GM08714 (cell line): Measurements from ENCODE around the gene RAB31.

Source experiments
- H3K4me3 ChIP-seq: fragments of 200-500 bp; sonication (Bioruptor generic); 2 replicates; pipeline ENCODE4 v1.5.1; 2014; ENCODE audit warnings: mild to moderate bottlenecking, low read length, inconsistent platforms
- ZNF274 ChIP-seq: IDR thresholded peaks from 2 replicates; pipeline ENCODE4 v1.6.1; 2012; ENCODE audit warnings: mild to moderate bottlenecking, low read depth, low read length

RAB31 gene

DNA sequence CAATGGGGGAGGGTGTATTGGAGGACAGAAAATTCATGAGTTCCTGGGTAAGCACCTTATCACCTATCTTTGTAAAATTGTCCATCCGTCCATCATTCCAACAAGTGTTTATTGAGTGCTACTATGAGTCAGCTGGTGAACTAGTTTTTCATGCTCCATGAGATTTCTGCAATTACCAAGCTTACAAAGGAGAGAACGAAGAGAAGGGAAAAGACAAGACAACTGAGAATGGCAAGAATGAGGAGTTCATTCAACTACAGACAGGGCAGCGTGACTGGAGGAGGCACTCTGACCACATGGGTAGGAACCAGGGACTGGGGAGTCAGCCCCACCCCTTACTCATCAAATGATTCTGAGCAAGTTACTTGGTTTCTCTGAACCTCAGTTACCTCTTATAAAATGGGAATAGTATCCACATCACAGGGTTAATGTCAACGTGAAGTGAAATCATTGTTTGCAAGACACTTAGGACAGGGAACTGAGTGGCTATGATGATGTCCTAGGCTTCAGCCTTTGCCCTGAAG, 159.0 kb downstream of the RAB31 start:
- no peak overlapping the region for H3K4me3 ChIP-seq
- no peak for TF ChIP-seq ZNF274

DNA sequence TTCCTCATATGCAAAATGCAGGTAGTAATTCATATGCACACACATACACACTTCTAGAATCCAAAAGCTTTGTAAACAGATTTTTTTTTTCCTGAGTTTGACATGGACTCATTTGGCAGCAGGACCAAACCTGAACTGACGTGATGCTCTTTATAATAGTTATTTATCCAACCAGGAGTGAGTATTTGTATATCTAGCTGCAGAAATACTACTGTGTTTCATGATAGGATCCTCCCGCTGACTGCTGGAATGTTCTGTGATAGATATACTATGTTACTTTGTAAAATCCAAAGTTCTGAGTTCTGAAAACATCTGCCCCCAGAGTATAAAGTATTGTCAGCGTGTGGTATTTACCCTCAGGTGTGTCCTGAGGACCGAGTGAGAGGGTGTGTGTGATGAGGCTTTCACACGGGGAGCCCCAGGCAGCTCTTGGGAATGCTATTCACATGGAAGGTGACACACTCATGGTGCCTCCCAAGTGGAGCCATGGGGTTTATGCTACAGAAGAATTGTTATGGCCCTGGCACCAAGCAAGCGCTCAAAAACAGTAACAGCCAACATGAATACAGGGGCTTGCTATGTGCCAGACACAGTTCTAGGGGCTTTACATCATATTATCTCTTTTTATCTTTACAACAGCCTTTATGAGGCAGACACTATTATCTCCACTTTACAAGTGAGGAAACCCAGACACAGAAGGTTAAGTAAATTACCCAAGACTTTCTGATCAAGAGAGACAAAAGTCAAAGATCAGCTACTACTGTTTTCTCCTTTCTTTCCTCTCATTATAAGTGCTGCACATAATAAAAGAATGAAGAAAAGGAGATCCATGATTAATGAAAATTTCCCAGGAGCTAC, 161.0 kb downstream of the RAB31 start:
- no peak for TF ChIP-seq ZNF274
- no peak overlapping the region for H3K4me3 ChIP-seq

DNA sequence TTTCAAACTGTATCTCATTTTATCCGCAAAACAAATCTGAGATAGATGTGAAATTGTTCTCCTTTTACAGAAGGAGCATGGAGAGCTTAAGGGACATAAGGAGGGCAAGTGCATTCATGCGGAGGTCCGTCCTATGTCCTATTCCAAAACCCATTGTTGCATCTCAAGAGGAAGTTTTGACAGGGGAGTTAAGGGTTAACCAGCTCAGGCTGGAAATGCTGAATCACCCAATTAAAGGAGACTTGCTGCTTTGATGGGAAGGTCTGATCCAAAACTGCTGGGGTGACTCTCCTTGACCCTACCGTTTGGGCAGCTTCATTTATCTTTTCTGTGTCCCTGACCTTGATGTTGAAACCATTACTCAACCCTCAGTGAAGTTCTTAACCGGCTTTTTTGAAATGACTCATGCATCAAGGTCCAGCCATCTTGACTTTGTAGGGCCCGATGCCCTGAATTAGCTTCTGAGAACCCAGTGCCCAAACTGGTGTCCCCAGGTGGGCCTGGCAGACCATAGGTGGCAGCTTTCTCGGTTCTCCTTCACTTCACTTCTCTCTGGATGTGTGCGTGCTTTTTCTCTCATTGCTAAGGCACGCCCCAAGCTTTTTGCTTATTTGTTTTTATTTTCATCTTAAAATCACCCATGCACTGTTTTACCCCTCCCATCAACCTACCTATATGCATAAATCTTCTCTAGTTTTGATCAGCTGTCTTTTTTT, 161.8 kb downstream of the RAB31 start:
- H3K4me3 ChIP-seq: no peak overlapping the region
- no peak for TF ChIP-seq ZNF274

DNA sequence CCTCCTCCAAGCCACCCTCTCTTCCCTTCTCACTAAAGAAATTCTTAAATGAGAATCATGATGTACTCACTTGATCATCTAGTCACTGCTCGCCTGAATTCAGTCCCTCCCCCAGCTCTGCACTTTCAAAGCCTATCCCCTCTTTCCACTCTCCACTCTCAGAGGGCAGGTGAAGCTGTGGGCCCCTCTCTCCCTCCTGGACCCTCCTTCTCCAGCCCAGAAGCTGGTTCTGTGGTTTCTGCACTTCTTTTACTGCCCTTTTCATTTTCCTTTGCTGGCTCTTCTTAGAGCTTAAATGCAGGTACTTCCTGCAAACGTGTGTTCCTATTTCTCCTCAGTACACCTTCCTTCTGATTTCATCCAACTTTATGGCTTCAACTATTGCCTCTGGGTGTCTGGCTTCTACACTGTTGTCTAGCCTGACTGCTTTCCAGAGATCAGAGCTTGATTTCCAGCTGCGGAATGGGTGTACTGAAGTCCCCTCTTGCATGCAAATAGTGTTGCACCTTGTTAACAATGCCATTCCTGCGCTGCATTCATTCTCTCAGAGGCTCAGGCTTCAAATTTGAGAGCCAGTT, 162.4 kb downstream of the RAB31 start:
- TF ChIP-seq ZNF274: no peak
- no peak overlapping the region for H3K4me3 ChIP-seq

DNA sequence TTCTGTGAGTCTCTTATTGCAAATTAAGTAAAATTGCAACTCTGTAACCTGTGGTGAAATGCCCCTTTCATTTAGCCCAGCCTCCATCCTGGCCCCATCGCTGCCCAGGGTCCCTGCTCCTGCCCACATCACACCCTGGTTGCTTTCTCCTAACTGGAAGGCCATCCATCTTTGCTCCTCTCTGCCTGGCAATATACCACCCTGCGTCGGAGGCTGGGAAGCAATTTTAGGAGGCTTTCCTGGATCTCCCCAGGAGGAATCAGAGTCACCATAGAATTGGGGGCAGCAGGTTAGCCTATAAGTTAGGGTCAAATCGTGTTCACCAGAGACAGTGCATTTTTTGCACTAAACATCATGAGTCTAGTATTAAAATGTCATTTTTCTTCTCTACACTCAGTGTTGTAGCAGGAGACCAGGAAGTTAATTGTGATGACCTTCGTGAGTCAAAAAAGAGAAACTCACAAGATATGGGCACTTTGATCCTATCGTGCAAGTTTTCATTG, 163.2 kb downstream of the RAB31 start:
- no peak overlapping the region for H3K4me3 ChIP-seq
- TF ChIP-seq ZNF274: no peak

DNA sequence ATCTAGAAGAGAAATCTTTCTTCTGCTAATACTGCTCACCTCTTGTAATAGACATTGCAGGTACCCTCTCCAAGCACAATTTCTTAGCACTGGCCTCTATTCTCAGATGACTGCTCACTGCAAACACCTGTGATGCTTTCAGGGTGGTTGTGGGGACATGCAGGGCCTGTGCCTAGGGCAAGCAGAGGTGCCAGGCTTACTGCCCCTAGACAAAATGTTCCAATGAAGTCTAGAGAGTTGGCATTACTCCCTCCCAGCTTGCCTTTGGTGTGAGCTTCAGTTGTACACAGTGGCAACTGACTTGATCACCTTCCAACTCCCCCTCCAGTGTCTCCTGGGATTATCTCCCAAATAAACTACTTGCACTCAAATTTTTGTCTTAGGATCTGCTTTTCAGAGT, 164.7 kb downstream of the RAB31 start:
- TF ChIP-seq ZNF274: no peak
- H3K4me3 ChIP-seq: no peak overlapping the region

DNA sequence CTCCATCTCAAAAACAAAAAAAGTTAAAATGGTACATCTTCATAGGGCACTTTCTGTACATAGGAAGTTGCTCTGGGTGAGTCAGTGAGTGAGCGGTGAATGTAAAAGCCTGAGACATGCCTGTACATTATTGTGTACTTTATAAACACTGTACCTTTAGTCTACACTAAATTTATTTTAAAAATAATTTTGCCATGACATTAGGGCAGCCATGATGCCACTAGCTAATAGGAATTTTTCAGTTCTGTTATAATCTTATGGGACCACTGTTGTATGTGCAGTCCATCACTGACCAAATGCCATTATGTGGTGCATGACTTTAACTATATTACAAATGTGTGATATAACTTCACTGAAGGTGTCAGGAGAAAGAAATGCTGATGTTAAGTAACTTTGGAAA, 166.6 kb downstream of the RAB31 start:
- H3K4me3 ChIP-seq: no peak overlapping the region
- TF ChIP-seq ZNF274: no peak

DNA sequence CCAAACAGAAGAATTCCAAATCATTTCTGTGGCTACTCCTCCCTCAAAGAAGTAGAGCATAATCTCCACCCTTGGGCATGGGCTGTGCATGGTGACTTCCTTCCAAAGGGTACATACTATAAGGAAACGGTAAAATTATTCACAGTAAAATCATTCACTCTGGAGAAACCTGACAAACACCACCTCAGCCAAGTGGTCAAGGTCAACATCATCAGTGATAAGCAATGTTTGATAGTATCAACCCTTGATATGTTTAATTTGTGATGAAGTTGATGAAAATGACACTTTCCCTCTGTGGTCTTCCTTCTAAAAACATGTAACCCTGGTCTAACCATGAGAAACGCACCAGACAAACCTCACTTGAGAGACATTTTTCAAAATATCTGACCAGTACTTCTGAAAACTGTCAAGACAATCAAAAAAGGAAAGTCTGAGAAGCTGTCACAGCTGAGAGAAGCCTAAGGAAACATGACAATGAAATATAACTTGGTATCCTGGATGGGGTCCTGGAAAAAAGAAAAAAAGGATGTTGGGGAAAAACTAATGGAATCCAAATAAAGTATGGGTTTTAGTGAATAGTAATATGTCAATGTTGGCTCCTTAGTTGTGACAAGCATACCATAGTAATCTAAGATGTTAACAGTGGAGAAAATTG, 168.2 kb downstream of the RAB31 start:
- H3K4me3 ChIP-seq: no peak overlapping the region

DNA sequence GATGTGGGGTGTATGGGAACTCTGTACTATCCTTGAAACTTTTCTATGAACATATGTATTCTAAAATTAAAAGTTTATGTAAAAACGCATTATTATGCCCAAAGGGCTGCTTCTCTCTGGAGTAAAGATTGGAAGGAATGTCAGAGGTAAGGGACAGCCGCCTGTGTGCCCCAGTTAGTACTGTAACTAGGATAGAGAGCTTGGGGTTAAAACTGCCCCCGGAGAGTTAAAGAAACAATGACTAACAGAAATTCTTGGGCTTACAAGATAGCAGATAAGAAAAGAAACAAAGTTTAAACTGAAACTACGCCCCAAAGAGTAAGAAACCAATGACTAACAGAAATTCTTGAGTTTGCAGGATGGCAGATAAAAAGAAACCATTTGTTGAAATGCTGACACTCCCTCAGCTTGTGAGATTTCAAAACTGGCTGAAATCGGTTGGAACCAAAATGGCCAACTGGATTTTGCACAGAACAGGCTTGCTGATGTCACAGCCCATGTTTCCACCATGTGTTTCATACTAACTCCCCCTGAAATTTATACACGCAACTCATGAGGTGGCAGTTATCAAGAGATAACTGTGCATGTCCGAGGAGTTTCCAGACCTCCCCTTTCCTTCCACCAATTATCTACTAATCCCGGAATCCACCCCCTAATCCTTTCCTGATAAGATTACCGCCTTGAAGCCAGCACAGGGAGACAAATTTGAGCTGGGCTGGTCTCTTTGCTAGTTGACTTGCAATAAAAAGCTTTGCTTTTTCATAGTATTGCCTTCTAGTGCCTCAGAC, 169.0 kb downstream of the RAB31 start:
- no peak overlapping the region for H3K4me3 ChIP-seq
- TF ChIP-seq ZNF274: no peak

More for the DNA sequence above, 168.2 kb downstream of the RAB31 start:
- no peak for TF ChIP-seq ZNF274

DNA sequence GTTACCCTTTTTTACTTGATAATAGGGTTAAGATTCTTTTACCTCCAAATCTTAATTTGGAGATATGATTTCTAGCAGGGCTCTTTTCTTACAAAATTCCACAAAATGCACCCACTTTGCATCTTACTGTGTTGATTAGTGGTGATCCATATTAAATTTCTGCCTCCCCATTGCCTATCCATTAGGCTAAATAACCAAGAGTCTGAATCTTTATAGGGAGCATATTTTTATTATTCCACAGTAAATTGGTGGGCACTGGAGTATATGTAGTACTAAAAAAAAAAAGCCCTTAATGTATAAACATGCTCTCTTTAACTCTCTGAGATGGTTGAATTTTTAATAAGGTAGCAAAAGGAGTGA, 169.5 kb downstream of the RAB31 start:
- no peak overlapping the region for H3K4me3 ChIP-seq
- TF ChIP-seq ZNF274: no peak

DNA sequence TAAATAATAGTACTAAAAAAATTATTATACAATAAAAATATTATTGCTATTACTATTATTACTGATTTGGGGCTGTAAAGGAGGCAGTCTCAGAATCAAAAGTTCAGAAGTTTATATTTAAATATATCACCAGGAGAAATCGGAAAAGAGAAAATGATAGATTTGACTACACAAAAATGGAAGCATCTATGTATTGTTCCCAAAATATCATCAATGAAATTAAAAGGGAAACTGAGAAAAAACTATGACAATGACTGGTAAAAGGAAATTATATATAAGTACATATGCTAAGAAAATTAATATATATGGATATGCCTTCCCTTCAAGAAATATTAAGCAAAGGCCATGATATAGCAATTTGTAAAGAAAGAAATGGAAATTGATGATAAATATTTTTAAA, 170.0 kb downstream of the RAB31 start:
- H3K4me3 ChIP-seq: no peak overlapping the region
- no peak for TF ChIP-seq ZNF274

DNA sequence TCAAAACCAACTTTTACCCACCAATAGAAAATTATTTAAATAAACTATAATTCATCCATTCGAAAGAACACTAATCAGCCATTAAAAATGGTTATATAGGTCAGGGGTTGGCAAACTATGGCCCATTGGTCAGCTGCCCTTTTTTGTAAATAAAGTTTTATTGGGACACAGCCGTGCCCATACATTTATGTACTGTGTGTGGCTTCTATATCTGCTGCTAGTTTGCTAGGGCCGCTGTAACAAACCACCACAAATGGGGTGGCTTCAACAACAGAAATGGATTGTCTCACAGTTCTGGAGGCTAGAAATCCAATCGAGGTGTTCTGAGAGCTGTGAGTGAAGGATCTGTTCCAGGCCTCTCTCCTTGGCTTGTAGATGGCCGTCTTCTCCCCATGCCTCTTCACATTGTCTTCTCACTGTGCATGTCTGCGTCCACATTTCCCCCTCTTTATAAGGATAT, 170.7 kb downstream of the RAB31 start:
- no peak for TF ChIP-seq ZNF274
- no peak overlapping the region for H3K4me3 ChIP-seq

DNA sequence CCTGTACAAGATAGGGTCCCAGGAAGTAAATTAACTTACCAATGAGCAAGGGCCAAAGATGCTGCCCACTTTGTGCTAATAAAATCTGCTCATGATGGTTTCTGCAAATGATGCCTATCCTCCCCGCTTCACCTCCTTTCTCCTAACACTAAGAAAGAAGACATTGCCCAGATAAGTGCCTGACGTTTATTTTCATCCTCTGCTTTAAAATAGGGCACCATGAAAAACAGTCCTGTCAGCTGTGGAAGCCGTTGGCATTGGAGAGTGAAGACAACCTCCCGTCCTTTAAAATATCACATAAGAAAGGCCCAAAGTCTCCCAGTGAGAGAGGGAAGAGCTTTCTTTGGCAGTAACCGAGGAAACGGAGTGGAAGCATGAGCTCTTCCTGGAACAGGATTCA, 176.0 kb downstream of the RAB31 start:
- no peak for TF ChIP-seq ZNF274
- H3K4me3 ChIP-seq: no peak overlapping the region
